Muscle layer of colon (tissue), 2 donors: ENCODE data around the gene ACAD9.

Experiments used
- H3K27ac ChIP-seq: one replicate; pipeline ENCODE4 v1.7.0; 2013; ENCODE audit warnings: low read depth, mild to moderate bottlenecking, low read length, moderate library complexity
- H3K27me3 ChIP-seq, 2 donors: one replicate each; pipeline ENCODE4 v1.7.0; 2013; ENCODE audit warnings: low read length in 2 of 2, mild to moderate bottlenecking in 2 of 2; ENCODE audit not compliant: insufficient read depth in 2 of 2, control insufficient read depth in 1 of 2
- H3K36me3 ChIP-seq: one replicate; pipeline ENCODE4 v1.7.0; 2013; ENCODE audit warnings: mild to moderate bottlenecking, low read length; ENCODE audit not compliant: insufficient read depth
- H3K4me1 ChIP-seq: one replicate; pipeline ENCODE4 v1.7.0; 2013; ENCODE audit warnings: mild to moderate bottlenecking, low read length; ENCODE audit not compliant: insufficient read depth
- H3K4me3 ChIP-seq, 2 donors: one replicate each; pipeline ENCODE4 v1.7.0; 2013; ENCODE audit warnings: low read length in 2 of 2, low read depth in 1 of 2, mild to moderate bottlenecking in 1 of 2, moderate library complexity in 1 of 2
- H3K9ac ChIP-seq: one replicate; pipeline ENCODE4 v1.7.0; 2013; ENCODE audit warnings: low read length
- H3K9me3 ChIP-seq: one replicate; pipeline ENCODE4 v1.7.0; 2013; ENCODE audit warnings: mild to moderate bottlenecking, low read length
- donor health status: abdominal sarcoma.
- donor health status: Adenocarcinoma of cecum.

ACAD9 gene

DNA sequence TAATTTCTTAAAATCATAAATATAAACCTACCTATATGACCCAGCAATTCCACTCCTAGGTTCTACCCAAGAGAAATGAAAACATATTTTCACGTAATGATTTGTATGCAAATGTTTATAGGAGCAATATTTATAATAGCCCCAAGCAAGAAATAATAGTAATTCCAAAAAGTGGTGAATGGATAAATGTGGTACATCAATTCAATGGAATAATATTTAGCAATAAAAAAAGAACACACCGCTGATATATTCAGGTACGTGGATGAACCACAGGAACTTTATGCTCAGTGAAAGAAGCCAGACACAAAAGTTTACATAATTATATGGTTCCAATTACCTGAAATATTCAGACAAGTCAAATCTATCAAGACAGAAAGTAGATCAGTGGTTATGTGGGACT, 49.9 kb downstream of the ACAD9 start:
- Histone ChIP-seq H3K9ac (no peak overlapping the region), H3K4me3 (no peak overlapping the region), H3K27ac (no peak overlapping the region)

DNA sequence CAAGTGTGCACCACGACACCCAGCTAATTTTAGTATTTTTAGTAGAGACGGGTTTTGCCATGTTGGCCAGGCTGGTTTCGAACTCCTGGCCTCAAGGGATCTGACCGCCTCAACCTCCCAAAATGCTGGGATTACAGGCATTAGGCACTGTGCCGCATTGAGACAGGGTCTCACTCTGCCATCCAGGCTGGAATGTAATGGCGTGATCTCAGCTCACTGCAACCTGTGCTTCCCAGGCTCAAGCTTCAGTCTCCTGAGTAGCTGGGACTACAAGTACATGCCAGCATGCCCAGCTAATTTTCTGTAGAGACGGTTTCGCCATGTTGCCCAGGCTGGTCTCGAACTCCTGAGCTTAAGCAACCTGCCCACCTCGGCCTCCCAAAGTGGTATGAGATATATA, 51.6 kb downstream of the ACAD9 start:
- Histone ChIP-seq H3K4me1 (no peaks in the 10 kb centered on the region), H3K27ac (no peak overlapping the region), H3K27me3 (no peaks in the 10 kb centered on the region), H3K9ac (no peak overlapping the region), H3K36me3 (no peaks in the 10 kb centered on the region), H3K9me3 (no peaks in the 10 kb centered on the region), H3K4me3 (no peak overlapping the region)

More for the DNA sequence above, 49.9 kb downstream of the ACAD9 start:
- H3K27me3 ChIP-seq = no peaks in the 10 kb centered on the region
- no peaks in the 10 kb centered on the region for H3K36me3 ChIP-seq
- no peaks in the 10 kb centered on the region for H3K4me1 ChIP-seq
- H3K9me3 ChIP-seq = no peaks in the 10 kb centered on the region

DNA sequence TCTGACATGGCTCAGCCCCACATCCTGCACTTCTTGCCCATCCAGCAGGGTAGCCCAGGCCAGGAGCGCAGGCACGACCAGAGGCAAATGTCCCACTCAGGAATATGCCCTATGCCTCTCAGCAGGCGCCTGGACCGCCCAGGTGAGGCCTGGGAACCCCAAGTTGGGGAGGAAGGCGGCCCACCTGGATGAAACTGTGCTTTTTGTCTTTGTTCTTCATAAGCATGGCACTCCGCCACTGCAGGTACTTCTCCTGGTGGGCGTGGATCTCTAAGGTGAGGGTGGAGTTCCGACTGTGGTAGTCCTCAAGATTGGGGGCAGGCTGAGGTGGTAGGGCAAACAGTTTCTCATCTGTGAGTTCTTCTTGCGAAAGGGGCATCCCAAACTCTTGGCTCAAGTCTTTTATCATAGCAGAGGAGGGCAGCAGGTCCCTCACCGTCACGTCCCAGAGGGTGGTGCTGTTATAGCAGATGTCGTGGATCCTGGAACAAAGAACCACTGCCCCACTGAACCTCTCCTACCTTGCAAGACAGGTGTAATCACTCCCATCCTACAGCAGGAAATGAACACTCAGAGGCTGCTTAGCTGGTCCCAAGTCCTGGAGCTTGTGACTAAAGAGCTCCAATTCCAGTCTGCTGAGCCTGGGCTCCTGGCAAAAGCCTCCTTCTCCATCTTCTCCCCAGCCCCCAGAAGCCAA, 53.2 kb downstream of the ACAD9 start:
- no peaks in the 10 kb centered on the region for H3K4me1 ChIP-seq
- no peaks in the 10 kb centered on the region for H3K27me3 ChIP-seq
- H3K4me3 ChIP-seq = no peak overlapping the region
- H3K9ac ChIP-seq = no peak overlapping the region
- no peaks in the 10 kb centered on the region for H3K9me3 ChIP-seq
- no peak overlapping the region for H3K27ac ChIP-seq
- no peaks in the 10 kb centered on the region for H3K36me3 ChIP-seq

DNA sequence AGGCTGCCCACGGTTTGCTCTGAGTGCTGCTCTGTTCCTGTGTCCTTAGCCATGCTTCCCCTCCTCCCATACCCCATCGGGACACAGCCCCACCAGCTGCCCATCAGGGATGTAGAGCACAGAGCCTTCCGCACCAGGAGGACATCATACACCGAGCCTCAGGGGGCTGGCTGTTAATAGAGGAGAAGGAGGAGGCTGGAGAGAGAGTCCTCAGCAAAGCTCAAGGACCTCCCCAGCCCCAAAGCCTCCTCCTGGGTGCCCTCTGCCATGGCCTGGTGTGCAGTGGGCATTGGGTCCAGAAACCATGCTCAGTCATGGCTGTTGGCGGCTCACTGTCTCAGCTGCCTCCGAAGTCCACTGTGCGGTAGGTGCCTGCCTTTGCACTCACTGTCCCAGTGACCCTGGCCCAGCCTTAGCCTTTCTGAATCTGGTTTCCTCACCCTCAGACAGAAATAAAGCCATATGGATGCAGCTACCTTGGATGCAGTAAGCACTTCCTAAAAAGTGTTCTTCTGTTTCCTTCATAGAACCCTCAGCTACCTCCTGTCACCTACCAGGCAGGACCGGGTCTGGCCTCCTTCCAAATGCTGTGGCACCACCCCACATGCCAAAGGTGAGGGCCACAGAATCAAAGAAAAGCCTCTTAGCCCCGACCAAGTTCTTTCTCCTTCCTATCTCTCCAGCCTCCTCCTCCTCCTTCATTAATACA, 53.9 kb downstream of the ACAD9 start:
- no peak overlapping the region for H3K27ac ChIP-seq
- H3K27me3 ChIP-seq = no peaks in the 10 kb centered on the region
- H3K9ac ChIP-seq = no peak overlapping the region
- no peak overlapping the region for H3K4me3 ChIP-seq
- no peaks in the 10 kb centered on the region for H3K36me3 ChIP-seq
- H3K9me3 ChIP-seq = no peaks in the 10 kb centered on the region
- H3K4me1 ChIP-seq = no peaks in the 10 kb centered on the region

DNA sequence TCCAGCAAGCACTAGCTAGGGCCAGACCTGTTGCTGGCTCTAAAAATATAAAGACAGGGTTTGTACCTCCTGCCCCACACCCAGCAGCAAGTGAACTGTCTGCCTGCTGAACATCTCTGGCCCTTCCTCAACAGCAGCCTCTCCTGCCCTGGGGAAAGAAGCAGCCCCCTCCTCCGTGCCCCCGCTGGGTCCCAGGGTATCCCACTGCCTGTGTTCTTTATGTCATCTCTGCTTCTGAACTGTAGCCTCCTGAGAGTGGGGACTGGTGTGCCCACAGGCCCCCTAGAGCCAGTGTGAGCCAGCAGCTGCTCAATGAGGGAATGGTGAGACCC, 54.5 kb downstream of the ACAD9 start:
- no peaks in the 10 kb centered on the region for H3K9me3 ChIP-seq
- H3K27ac ChIP-seq = no peak overlapping the region
- H3K9ac ChIP-seq = no peak overlapping the region
- H3K27me3 ChIP-seq = no peaks in the 10 kb centered on the region
- H3K4me3 ChIP-seq = no peak overlapping the region
- H3K4me1 ChIP-seq = no peaks in the 10 kb centered on the region
- H3K36me3 ChIP-seq = no peaks in the 10 kb centered on the region

DNA sequence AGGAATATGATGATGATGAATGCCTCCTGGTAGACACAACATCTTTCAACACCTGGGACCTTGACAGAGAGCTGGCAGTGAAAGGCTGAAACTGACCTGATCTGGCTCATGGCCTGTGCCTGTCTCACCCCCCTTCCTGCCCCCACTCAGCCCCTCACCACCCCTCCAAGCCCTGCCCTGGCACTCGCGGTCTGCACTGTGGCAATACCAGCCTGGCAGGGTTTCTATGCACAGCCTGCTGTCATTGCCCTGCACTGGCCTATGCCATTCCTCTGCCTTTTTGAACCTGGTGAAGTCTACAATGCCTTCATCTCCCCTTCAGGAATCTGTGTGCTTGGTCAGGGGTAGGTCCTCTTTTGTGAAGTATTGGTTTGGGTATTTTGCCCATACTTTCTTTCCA, 56.5 kb downstream of the ACAD9 start:
- Histone ChIP-seq H3K9me3 (no peaks in the 10 kb centered on the region), H3K4me3 (no peak overlapping the region), H3K9ac (no peak overlapping the region), H3K27ac (no peak overlapping the region), H3K27me3 (no peaks in the 10 kb centered on the region), H3K4me1 (no peaks in the 10 kb centered on the region), H3K36me3 (no peaks in the 10 kb centered on the region)

DNA sequence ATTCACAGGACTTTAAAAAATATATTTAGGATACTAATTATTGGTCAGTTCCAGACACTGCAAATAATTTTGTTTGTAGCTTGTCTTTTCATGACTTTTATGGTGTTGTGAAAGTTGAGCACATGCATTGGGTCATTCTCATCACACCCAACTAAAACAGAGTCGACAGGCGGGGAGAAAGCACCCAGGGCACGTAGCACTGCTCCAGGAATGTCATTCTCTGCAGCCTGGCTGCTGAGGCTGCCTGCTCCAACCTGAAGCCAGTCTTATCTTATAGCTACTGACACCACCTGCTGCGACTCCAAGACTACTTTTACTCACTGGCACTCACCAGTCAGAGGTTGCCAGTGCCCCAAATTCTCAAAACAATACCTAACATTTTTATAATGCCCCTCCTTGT, 56.9 kb downstream of the ACAD9 start:
- H3K27ac ChIP-seq = no peak overlapping the region
- no peaks in the 10 kb centered on the region for H3K36me3 ChIP-seq
- no peaks in the 10 kb centered on the region for H3K27me3 ChIP-seq
- H3K4me3 ChIP-seq = no peak overlapping the region
- H3K4me1 ChIP-seq = no peaks in the 10 kb centered on the region
- no peaks in the 10 kb centered on the region for H3K9me3 ChIP-seq
- no peak overlapping the region for H3K9ac ChIP-seq

DNA sequence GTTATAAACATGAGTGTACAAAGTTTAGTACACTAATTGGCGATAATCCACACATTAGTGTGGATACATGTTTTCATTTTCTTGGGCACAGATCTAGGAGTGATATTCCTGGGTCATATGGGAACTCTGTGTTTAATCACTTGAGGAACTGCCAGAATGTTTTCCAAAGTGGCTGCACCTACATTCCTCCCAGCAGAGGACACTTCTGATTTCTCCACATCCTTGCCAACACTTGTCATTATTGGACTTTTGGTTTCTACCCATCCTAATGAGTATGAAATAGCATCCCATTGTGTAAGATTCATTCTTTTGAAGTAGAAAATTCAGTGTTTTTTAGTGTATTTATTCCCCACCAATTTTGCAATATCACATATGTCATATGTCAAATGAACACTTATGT, 60.8 kb downstream of the ACAD9 start:
- no peak overlapping the region for H3K9ac ChIP-seq
- H3K9me3 ChIP-seq = no peaks in the 10 kb centered on the region
- H3K4me1 ChIP-seq = no peaks in the 10 kb centered on the region
- H3K36me3 ChIP-seq = no peaks in the 10 kb centered on the region
- no peaks in the 10 kb centered on the region for H3K27me3 ChIP-seq
- H3K4me3 ChIP-seq = no peak overlapping the region
- no peak overlapping the region for H3K27ac ChIP-seq

DNA sequence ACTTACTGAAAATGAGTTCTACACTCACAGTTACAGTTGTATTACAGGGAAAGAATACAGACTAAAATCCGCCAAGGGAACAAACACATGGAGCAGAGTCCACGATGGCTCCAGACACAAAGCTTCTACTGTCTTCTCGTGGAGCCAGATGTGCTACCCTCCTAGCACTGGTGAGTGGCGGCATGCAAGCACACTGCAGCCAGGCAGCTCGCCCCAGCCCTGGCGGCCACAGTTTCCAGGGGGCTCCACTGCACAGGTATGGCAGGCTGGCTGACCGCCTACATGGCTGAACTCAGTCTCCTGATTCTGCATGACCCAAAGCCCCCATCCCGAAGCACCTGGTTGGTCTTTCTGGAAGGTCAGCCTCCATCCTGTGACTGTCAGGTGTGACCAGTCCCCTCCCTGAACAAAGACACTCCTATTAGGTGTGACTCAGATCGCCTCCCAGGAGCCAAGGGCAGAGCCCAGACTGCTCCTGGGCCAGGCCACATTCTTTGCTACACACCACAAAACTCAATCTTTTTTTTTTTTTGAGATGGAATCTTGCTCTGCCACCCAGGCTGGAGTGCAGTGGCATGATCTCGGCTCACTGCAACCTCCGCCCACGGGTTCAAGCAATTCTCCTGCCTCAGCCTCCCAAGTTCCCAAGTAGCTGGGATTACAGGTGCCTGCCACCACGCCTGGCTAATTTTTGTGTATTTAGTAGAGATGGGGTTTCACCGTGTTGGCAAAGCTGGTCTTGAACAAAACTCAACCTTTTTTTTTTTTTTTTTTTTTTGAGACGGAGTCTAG, 62.9 kb downstream of the ACAD9 start:
- no peaks in the 10 kb centered on the region for H3K9me3 ChIP-seq
- H3K36me3 ChIP-seq = no peaks in the 10 kb centered on the region
- no peaks in the 10 kb centered on the region for H3K4me1 ChIP-seq
- H3K9ac ChIP-seq = no peak overlapping the region
- no peak overlapping the region for H3K4me3 ChIP-seq
- H3K27me3 ChIP-seq = no peaks in the 10 kb centered on the region
- H3K27ac ChIP-seq = no peak overlapping the region

DNA sequence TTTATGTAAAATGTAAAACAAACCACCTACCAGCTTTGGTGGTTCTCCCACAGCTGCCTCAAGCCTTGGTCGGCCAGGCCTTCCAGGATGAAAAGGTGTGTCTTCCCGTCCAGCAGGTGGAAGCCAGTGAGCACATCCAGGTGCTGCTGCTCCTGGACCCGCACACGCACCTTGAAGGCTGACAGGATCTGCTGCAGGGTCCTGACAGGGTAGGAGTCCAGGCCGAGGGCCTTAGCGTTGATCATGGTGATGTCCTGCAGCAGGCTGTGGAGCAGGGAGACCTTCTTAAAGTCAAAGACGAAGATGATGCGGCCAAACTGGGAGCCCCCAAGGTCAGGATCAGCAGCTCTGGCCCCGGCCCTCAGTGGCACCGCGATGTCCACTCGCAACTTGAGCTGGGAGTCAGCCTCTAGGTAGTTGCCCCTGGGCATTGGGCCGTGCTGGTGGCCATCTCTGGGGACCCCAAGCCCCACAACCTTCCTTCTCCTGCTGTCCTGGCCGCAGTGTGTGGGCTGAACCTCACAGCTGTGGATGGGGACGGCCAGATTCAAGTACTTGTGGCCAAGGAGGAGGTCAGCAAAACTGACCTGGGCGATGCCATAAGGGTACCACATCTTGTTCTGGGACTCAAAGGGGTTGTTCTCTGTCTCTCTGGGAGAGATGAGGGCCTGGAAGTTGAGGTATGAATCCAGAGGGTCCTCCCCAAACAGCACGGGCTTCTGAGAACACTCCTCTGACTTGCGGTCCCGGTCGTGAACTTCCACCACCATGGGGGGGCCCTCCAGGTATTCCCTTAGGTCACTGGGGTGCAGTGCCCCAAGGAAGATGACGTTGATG, 65.8 kb downstream of the ACAD9 start:
- H3K27me3 ChIP-seq = no peaks in the 10 kb centered on the region
- H3K4me3 ChIP-seq = no peak overlapping the region
- H3K36me3 ChIP-seq = no peaks in the 10 kb centered on the region
- H3K9me3 ChIP-seq = no peaks in the 10 kb centered on the region
- no peak overlapping the region for H3K27ac ChIP-seq
- H3K4me1 ChIP-seq = no peaks in the 10 kb centered on the region
- H3K9ac ChIP-seq = no peak overlapping the region

DNA sequence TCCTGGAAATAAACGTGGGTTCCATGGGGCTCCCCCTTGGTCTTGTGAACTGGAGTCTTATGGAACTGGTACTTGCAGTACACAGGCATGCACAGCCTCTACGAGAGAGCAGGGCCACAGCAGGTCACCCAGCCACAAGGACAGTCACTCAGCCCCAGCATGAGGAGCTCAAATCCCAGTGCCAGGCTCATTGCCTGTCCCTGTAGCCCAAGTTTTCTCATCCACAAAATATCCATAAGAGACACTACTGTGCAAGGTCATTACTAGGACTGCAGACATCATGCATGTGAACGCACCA, 66.4 kb downstream of the ACAD9 start:
- Histone ChIP-seq H3K27me3 (no peaks in the 10 kb centered on the region), H3K27ac (no peak overlapping the region), H3K9ac (no peak overlapping the region)

More for the DNA sequence above, 66.4 kb downstream of the ACAD9 start:
- H3K4me1 ChIP-seq = no peaks in the 10 kb centered on the region
- H3K4me3 ChIP-seq = no peak overlapping the region
- H3K9me3 ChIP-seq = no peaks in the 10 kb centered on the region
- no peaks in the 10 kb centered on the region for H3K36me3 ChIP-seq
